ENCODE results near the gene REXO1. TPM values are rescaled to one million over a fixed set of nuclear protein-coding genes. Genes with fewer than 3 reads are reported as not detected.
A peak's percentile ranks its signal among the peaks of the same experiment; 100 is the strongest.

The REXO1 gene
- total RNA-seq, 1 experiment from 2014 or later = 52.2 TPM

GRCh38 chr19:1811942-1812425 is 36.3 kb downstream of the REXO1 start, which contains the start of gene ATP8B3:
Gene ATP8B3, minus strand, starts transcription at chr19:1812276. Its CDS starts 540 bp downstream, at chr19:1811736.
- no TSS peak for BruUV-seq (replicated peaks)
- DNase-seq (ENCODE audit: low read depth, low spot score) (no peak), ATAC-seq (peak; percentile 48)
- peaks cover 20 to 38% of the 10 kb centered on the region in 2 experiments for H3K4me1 ChIP-seq (ENCODE audit: control insufficient read depth in 1 of 2, insufficient read depth in 2 of 2, low read length in 2 of 2)
- peak within 1 kb of the TSS; percentile 81 for H3K27ac ChIP-seq (ENCODE audit: low read depth, low read length)
- no peaks in the 10 kb centered on the region for H3K27me3 ChIP-seq (ENCODE audit: insufficient read depth, low read length)
- ChIA-PET RAD21 (ENCODE audit: low non-redundant PET in 1 of 2, low total read pairs in 2 of 2, uncharacterized antibody in 2 of 2, unreplicated experiment in 2 of 2) (interaction anchor here in 1 of 2 experiments (1.2 kb wide), 1 partner anchor 16 kb away, joined by 4 read pairs; no protein-coding TSS in a partner anchor), POLR2A (interaction anchor here (0.9 to 1.1 kb wide), 2 partner anchors 264 to 339 kb away, joined by 3 read pairs; no protein-coding TSS in a partner anchor), CTCF (interaction anchor here (0.6 to 1.5 kb wide), 9 partner anchors 14 to 266 kb away, joined by 3 to 7 read pairs (median 3); no protein-coding TSS in a partner anchor)
- peak within 1 kb of the TSS; percentile 92 for H3K4me2 ChIP-seq (ENCODE audit: low read length)
- peaks cover 0 to 2% of the 10 kb centered on the region in 2 experiments; a peak in 2 of 4 replicates for H3K36me3 ChIP-seq (ENCODE audit: control insufficient read depth in 1 of 2, insufficient read depth in 2 of 2, low read length in 2 of 2)
- peak within 1 kb of the TSS; percentile 66 for H3K9ac ChIP-seq (ENCODE audit: low read length)
- TF ChIP-seq CTCF (IDR thresholded peaks at IDR 0.05 in 2 of 3, conservative IDR thresholded peaks at IDR 0.05 in 1 of 3; ENCODE audit: borderline replicate concordance in 1 of 3, insufficient read depth in 1 of 3, low read depth in 2 of 3, low read length in 2 of 3) (peak in 2 of 3 experiments; percentile 18 to 39; a peak in 2 of 6 replicates), JUND (IDR thresholded peaks at IDR 0.05) (no peak)
- TF ChIP-seq, protein P1, sequence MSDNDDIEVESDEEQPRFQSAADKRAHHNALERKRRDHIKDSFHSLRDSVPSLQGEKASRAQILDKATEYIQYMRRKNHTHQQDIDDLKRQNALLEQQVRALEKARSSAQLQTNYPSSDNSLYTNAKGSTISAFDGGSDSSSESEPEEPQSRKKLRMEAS (IDR thresholded peaks at IDR 0.05) = no peak
- H3K9me3 ChIP-seq (ENCODE audit: control insufficient read depth in 1 of 2, insufficient read depth in 1 of 2, low read depth in 1 of 2, low read length in 2 of 2) = no peaks in the 10 kb centered on the region
- H3K79me2 ChIP-seq (ENCODE audit: insufficient read depth, low read length) = no peaks in the 10 kb centered on the region
- H3K4me3 ChIP-seq (replicated peaks in 1 of 2; ENCODE audit: low read depth in 1 of 2, low read length in 2 of 2) = peak within 1 kb of the TSS; percentile 63 to 67
- H2AFZ ChIP-seq (ENCODE audit: low read depth, low read length, poor library complexity, severe bottlenecking) = peak within 1 kb of the TSS; percentile 78
- intact Hi-C loops (cut with micrococcal nuclease) = loop anchor here (2.0 to 10.0 kb wide), 3 partner anchors 140 to 207 kb away; partner anchors contain the start of gene UQCR11
- H3K9me2 ChIP-seq (ENCODE audit: insufficient read depth) = no peaks in the 10 kb centered on the region
- H4K20me1 ChIP-seq (ENCODE audit: insufficient read depth) = no peaks in the 10 kb centered on the region

DNA sequence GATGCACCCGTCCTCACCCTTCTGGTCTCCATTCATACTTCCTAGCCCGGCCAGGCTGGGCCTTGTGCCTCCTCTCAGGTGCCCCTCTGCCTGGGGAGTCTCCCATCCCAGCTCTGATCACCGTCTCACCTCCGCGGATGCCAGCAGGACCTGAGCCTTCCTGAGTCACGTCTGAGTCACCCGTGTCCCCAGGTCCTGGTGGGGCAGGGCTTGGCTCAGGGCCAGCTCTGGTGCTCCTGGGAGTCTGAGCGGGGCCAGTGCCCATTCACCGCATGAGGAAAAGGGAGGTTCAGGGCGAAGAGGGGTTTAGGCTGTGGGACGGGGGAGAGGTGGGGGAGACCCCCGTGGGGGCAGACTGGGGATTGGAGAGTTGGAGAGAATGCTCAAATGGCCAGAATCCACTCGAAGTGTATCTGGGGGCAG is 36.8 kb downstream of the REXO1 start:
- H3K9ac ChIP-seq (ENCODE audit: low read length) = peak overlapping the region; percentile 66
- DNase-seq (ENCODE audit: low read depth, low spot score) = peak; percentile 90
- H3K79me2 ChIP-seq (ENCODE audit: insufficient read depth, low read length) = no peaks in the 10 kb centered on the region
- H3K36me3 ChIP-seq (ENCODE audit: control insufficient read depth in 1 of 2, insufficient read depth in 2 of 2, low read length in 2 of 2) = no peaks in the 10 kb centered on the region; a peak in 1 of 4 replicates
- ATAC-seq = peak; percentile 49
- H3K27me3 ChIP-seq (ENCODE audit: insufficient read depth, low read length) = no peaks in the 10 kb centered on the region
- ChIA-PET CTCF (interaction anchor here (0.6 to 1.5 kb wide), 11 partner anchors 15 to 266 kb away, joined by 3 to 7 read pairs (median 3); no protein-coding TSS in a partner anchor), RAD21 (ENCODE audit: low non-redundant PET in 1 of 2, low total read pairs in 2 of 2, uncharacterized antibody in 2 of 2, unreplicated experiment in 2 of 2) (interaction anchor here in 1 of 2 experiments (1.2 kb wide), 1 partner anchor 15 kb away, joined by 4 read pairs; no protein-coding TSS in a partner anchor), POLR2A (interaction anchor here (0.9 to 1.1 kb wide), 3 partner anchors 64 to 339 kb away, joined by 3 to 4 read pairs (median 3); no protein-coding TSS in a partner anchor)
- peaks cover 20 to 38% of the 10 kb centered on the region in 2 experiments for H3K4me1 ChIP-seq (ENCODE audit: control insufficient read depth in 1 of 2, insufficient read depth in 2 of 2, low read length in 2 of 2)
- intact Hi-C loops (cut with micrococcal nuclease) = loop anchor here (5.0 to 10.0 kb wide), 2 partner anchors 139 to 207 kb away; partner anchors contain the start of gene UQCR11
- peak overlapping the region; percentile 81 for H3K27ac ChIP-seq (ENCODE audit: low read depth, low read length)
- peak overlapping the region; percentile 92 for H3K4me2 ChIP-seq (ENCODE audit: low read length)
- no peaks in the 10 kb centered on the region for H3K9me3 ChIP-seq (ENCODE audit: control insufficient read depth in 1 of 2, insufficient read depth in 1 of 2, low read depth in 1 of 2, low read length in 2 of 2)
- no TSS peak for BruUV-seq (replicated peaks)
- H3K9me2 ChIP-seq (ENCODE audit: insufficient read depth) = no peaks in the 10 kb centered on the region
- H4K20me1 ChIP-seq (ENCODE audit: insufficient read depth) = no peaks in the 10 kb centered on the region
- H3K4me3 ChIP-seq (replicated peaks in 1 of 2; ENCODE audit: low read depth in 1 of 2, low read length in 2 of 2) = peak overlapping the region; percentile 63 to 67
- no peak overlapping the region for H2AFZ ChIP-seq (ENCODE audit: low read depth, low read length, poor library complexity, severe bottlenecking)
- TF ChIP-seq ELF1 (IDR thresholded peaks at IDR 0.05; ENCODE audit: borderline replicate concordance, low read depth) (no peak), JUND (IDR thresholded peaks at IDR 0.05) (no peak; the same call in none of the 2 replicates), CEBPB (IDR thresholded peaks at IDR 0.05; ENCODE audit: low read depth) (no peak), SRF (IDR thresholded peaks at IDR 0.05; ENCODE audit: low read depth) (no peak), POLR2AphosphoS5 (IDR thresholded peaks at IDR 0.05; ENCODE audit: low read depth, low read length) (peak; percentile 61), ZNF274 (IDR thresholded peaks at IDR 0.05; ENCODE audit: low read depth, low read length) (no peak), ZFX (IDR thresholded peaks at IDR 0.05) (no peak), EGR1 (IDR thresholded peaks at IDR 0.05; ENCODE audit: low read depth) (no peak), EZH2 (IDR thresholded peaks at IDR 0.05) (no peak), SIN3A (IDR thresholded peaks at IDR 0.05; ENCODE audit: low read depth) (no peak), CBX3 (IDR thresholded peaks at IDR 0.05; ENCODE audit: low read depth) (no peak), SP1 (IDR thresholded peaks at IDR 0.05; ENCODE audit: low read depth) (no peak; the same call in 1 of the 2 replicates)
- TF ChIP-seq, protein P1 (IDR thresholded peaks at IDR 0.05) = no peak
- TF ChIP-seq, protein P2, sequence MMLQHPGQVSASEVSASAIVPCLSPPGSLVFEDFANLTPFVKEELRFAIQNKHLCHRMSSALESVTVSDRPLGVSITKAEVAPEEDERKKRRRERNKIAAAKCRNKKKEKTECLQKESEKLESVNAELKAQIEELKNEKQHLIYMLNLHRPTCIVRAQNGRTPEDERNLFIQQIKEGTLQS (IDR thresholded peaks at IDR 0.05) = no peak
